Fibroblast of upper back skin (primary cell): ENCODE results near the gene ABCA2.
"Not testable (repeated sequence)": the region's sequence is repeated elsewhere in the genome, so short reads cannot be mapped to it uniquely, and the experiment has no call there.

Source experiments
- DNase-seq: peaks from one replicate; pipeline ENCODE4 v3.0.0-alpha.2; 2013

The ABCA2 gene

GRCh38 chr9:137011907-137012675 lies 15.9 kb downstream of the ABCA2 start:
- DNase-seq = no peak

DNA sequence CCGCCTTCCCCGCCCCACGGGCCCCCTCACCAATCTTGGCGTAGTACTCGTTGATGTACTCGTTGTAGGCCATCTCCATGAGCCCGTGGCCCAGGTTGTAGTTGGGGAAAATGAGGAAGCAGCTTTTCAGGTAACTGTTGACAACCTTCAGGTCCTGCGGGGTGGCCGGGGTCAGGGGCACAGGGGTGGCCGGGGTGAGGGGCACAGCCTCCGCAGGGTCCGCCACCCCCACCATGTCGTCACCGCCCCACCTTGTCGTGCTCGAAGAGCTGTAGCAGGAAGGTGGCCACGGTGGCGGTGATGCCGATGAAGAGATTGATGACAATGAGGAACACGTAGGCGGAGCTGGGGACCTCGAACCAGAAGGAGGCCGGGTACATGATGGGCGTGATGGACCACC lies 16.9 kb downstream of the ABCA2 start:
- DNase-seq = no peak

GRCh38 chr9:137009938-137010732 lies 17.9 kb downstream of the ABCA2 start:
- no peak for DNase-seq

- no peak for DNase-seq
Measured at GRCh38 chr9:137009217-137009616, 18.8 kb downstream of the ABCA2 start.

GRCh38 chr9:137008312-137008711 lies 19.7 kb downstream of the ABCA2 start:
- DNase-seq = no peak

DNA sequence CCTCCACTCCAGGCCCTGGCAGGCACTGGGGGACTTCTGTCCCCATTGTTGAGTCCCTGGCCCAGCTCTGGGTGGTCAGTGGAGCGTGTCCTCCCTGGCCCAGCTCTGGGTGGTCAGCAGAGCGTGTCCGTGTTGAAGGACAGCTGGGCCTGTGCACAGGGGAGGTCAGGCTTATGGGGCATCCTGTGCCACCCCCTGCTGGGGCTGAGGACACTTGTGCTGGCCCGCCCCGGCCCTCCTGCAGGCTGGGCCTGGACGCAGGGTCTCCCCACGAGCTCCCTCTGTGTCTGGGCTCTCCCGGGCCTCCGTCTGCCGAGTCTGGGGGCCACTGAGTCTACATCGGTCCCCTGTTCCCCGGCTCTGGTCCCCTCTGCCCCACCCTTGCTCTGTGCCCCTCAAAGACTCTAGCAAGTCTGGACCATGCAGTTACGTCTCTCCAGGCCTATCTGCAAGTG lies 20.2 kb downstream of the ABCA2 start:
- no peak for DNase-seq

- no peak for DNase-seq
Measured at GRCh38 chr9:137007108-137007815, 20.8 kb downstream of the ABCA2 start.

DNA sequence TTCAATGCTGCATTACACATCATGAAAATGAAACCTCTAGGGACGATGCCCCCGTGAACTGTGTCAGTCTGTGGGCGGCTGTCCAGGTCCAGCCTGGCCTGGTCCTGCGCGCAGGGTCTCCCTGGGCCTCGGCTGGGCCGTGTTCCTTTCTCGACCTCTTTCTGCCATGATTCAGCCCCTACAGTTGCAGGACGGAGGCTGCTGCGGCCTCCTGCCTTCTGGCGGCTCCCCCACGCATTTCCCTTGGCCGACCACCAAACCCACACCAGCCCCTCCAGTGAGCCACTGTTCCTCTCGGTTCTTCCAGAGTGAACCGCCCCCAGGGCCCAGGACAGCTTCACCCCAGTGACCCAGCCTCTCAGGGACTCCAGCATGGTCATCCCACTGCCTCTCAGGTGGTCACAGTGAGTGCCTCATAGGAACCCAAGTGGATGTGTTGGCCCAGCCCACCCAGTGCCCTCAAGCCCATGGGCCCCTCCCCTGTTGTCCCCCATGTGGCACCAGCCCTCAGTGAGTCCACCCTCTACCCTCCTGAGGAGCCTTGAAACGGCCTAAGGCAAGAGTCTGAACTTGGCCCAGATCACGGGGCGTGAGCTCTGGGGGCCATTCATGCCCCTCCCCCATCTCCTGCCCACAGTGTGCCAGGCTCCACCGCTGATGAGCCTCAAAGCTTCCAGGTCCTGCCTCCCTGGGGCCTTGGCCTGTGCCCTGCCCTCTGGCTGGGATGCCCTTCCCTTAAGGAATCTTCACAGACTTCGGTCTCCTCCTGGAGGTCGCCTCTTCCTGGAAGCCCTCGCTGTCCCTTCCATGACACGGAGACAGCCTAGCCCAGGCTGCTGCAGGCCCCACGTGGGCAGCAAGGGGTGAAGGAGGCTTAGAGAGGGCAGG lies 21.7 kb downstream of the ABCA2 start:
- no peak for DNase-seq

- not testable (repeated sequence) for DNase-seq
Measured at GRCh38 chr9:137004285-137004684, 23.8 kb downstream of the ABCA2 start.

DNA sequence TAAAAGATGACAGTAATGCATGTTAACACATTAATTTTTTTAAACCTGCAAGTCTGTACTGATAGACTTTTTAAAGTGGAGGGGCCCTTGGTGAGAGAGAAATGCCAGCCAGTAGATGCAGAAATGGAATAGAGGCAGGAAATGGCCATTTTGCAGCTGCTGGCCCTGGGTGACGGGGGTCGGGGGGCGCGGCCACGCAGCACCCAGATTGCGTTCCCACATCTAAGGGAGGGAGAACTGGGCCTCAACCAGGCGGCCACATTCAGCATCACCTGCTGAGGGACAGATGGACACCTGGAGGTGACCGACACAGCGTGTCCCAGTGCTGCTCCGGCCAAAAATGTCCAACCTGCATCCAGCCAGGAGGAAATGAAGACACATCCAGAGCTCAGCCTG lies 25.4 kb downstream of the ABCA2 start:
- no peak for DNase-seq

DNA sequence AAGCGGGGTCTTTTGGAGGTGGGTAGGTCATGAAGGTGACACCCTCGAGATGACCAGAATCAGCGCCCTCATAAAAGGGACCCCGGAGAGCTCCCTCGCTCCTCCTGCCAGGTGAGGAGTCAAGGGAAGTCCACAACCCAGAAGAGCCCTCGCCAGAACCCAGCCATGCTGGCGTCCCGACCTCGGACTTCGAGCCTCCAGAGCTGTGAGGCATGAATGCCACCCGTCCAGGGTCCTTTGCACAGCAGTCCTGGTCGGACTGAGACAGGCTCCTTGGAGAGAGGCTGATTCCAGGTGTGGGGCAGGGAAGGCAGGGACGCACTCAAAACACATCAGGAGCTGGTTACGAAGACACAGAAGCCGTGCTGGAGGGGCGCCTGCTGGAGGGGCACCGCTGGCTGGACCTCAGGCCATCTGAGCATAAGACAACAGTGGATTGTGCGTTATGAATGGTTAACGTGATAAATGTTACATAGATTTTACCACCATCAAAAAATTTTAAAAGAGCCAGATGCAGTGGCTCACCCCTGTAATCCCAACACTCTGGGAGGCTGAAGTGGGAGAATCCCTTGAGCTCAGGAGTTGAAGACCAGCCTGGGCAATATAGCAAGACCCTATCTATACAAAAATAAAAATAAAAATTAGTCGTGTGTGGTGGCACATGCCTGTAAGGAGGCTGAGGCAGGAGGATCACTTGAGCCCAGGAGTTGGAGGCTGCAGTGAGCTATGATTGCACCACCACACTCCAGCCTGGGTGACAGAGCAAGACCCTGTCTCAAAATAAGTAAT lies 26.0 kb downstream of the ABCA2 start:
- DNase-seq = no peak

GRCh38 chr9:137000177-137000930 lies 27.7 kb downstream of the ABCA2 start:
- peak; percentile 69 for DNase-seq

DNA sequence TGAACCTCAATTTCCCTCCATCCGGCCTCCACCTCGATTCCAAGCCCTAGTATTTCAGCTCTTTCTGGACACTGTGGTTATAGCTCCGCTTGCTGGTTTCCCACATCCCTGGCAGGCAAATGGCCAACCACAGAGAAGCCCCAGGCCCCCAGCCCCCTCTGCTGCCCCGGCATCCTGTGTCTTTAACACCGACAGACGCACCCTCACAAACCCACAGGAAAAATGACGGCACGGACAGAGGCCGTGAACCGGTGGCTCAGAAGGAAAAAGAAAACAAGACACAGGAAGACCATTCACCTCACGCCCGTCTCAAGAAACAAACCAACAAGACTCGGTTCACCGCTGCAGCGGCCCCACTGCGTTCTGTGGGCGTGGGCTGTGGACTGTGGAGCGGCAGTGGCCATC lies 30.2 kb downstream of the ABCA2 start:
- no peak for DNase-seq

GRCh38 chr9:136997371-136997770 lies 30.7 kb downstream of the ABCA2 start:
- no peak for DNase-seq

GRCh38 chr9:136996361-136997292 lies 31.4 kb downstream of the ABCA2 start, which contains the start of gene CLIC3:
Gene CLIC3 (minus strand): TSS chr9:136996568. CDS start chr9:136996543, 25 bp downstream.
- peak; percentile 11 for DNase-seq

DNA sequence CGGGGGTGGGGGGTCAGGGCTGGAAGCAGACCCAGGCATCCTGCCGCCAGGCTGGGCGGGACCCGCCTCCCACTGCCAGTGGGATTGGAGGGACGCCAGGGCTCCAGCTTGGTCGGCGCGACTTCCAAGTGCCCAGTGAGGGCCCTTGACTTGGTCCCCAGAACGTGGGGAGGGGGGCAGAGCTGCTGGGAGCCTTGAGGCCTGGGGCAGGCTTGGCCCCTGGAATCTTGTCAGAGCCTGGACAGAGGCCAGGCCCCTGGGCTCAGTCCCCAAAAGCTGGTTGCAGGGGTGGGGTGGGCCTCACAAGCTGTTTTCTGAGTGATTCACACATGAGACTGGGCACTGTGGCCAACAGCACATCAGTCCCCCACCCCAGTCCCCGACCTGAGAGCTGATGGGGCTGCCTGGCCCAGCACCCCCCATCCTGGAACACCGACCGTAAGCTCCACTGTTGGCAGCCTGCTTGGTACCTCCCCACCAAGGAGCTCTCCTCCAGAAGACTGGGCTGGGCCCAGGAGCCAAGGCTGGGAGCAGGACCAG lies 32.2 kb downstream of the ABCA2 start:
- DNase-seq = peak; percentile 47

DNA sequence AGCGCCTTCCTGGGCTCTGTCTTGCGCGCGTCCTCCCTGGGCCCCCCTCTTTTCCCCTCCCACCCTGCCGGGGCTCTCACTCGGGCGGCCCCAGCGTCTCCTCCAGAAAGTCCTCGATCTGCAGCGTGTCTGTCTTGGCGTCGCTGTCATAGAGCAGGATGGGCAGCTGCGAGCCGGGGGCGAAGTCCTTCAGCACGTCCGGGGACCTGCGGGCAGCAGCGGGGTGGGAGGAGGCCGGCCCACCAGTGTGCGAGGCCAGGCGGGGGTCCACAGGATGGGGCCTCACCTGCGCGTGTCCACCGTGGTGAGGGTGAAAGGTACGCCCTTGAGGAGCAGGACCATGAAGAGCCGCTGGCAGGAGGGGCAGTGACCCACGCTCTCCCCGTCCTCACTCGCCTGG lies 32.7 kb downstream of the ABCA2 start:
- no peak for DNase-seq

GRCh38 chr9:136994888-136995230 lies 33.2 kb downstream of the ABCA2 start:
- no peak for DNase-seq

DNA sequence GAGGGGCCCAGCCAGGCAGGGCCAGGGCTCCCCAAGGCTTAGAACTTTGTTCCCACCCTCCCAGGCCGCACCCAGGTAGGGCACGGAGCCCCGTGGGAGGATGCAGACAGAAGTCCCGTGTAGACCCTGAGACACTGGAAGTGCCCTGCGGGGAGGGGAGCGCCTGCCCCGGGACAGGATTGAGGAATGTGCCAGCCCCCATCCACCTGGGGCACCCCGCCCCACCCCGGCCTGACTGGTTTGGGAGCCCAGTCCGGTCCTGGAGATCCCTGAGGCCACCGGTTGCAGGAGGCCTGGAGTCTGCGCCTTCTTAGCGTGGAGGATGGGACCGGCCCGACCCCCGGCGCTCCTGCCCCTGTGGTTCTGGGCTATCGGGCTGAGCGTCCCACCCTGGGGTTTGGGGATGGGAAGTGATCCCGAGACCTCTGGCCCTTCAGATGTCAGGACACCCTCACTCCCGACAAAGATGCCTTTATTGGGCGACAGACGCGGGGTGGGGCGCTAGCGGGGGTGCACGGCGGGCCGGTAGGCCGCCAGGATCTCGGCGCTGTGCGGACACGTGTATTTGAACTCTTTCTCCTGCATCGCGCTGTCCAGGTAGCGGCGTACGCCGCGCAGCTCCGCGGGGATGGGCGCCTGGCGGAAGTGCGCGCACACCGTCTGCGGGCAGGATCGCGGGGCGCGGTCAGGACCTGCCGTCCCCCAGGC lies 33.7 kb downstream of the ABCA2 start:
- no peak for DNase-seq
